ENCODE data around the gene AFTPH.
A peak's percentile ranks its signal among the peaks of the same experiment; 100 is the strongest.

The AFTPH gene
- total RNA-seq, result 148 to 214 (median 179) reads per million in 4 experiments

GRCh38 chr2:64523666-64524603 lies at the start of gene AFTPH:
Gene AFTPH, plus strand, starts transcription at chr2:64524328. Its CDS starts 27,147 bp downstream, at chr2:64551475.
- DNase-seq, result peak; percentile 99

GRCh38 chr2:64474636-64475035 lies 49.5 kb upstream of the AFTPH start:
- no peak for DNase-seq

GRCh38 chr2:64477037-64477436 lies 47.1 kb upstream of the AFTPH start:
- no peak for DNase-seq

- DNase-seq, result no peak
These were observed 46.1 kb upstream of the AFTPH start for GRCh38 chr2:64477979-64478378.

- DNase-seq, result no peak
These were observed 45.5 kb upstream of the AFTPH start for GRCh38 chr2:64478502-64479230.

- DNase-seq, result no peak
These were observed 44.6 kb upstream of the AFTPH start for GRCh38 chr2:64479259-64480117.

- no peak for DNase-seq
These were observed 42.5 kb upstream of the AFTPH start for GRCh38 chr2:64481665-64482064.

GRCh38 chr2:64482243-64482642 lies 41.9 kb upstream of the AFTPH start:
- DNase-seq, result no peak

- no peak for DNase-seq
These were observed 41.2 kb upstream of the AFTPH start for GRCh38 chr2:64482765-64483504.

- DNase-seq, result no peak
These were observed 38.8 kb upstream of the AFTPH start for GRCh38 chr2:64485331-64485730.

GRCh38 chr2:64485961-64486360 lies 38.2 kb upstream of the AFTPH start:
- DNase-seq, result no peak

GRCh38 chr2:64487256-64488049 lies 36.7 kb upstream of the AFTPH start:
- no peak for DNase-seq

- peak; percentile 62 for DNase-seq
These were observed 35.8 kb upstream of the AFTPH start for GRCh38 chr2:64488050-64488974.

- DNase-seq, result no peak
These were observed 34.9 kb upstream of the AFTPH start for GRCh38 chr2:64489081-64489751.

GRCh38 chr2:64491426-64491825 lies 32.7 kb upstream of the AFTPH start:
- no peak for DNase-seq

- DNase-seq, result no peak
These were observed 31.9 kb upstream of the AFTPH start for GRCh38 chr2:64492272-64492671.

GRCh38 chr2:64492821-64493220 lies 31.3 kb upstream of the AFTPH start:
- DNase-seq, result no peak

- DNase-seq, result no peak
These were observed 30.3 kb upstream of the AFTPH start for GRCh38 chr2:64493788-64494187.

- no peak for DNase-seq
These were observed 25.7 kb upstream of the AFTPH start for GRCh38 chr2:64498438-64498837.

- no peak for DNase-seq
These were observed 23.6 kb upstream of the AFTPH start for GRCh38 chr2:64500549-64500948.
